Right lobe of liver (tissue), 4 donors: ENCODE results near the gene MAP7.

Experiments
- POLR2A ChIP-seq: fragments of 450-650 bp; IDR thresholded peaks from one replicate; pipeline ENCODE4 v1.6.1; 2017; ENCODE audit warnings: antibody characterized with exemption, mild to moderate bottlenecking
- TF ChIP-seq, protein P1 (sequence below), 4 donors: fragments of 200-600 bp in 3 of 4; fragments of 450-650 bp in 1 of 4; IDR thresholded peaks; one replicate each; pipeline versions ENCODE4 v1.5.1 to v1.8.0; 2016 to 2022; ENCODE audit warnings: antibody characterized with exemption in 4 of 4, mild to moderate bottlenecking in 2 of 4
- donor health status: DM: no; HTN: no; CAD: no.
- donor health status: DM: no; HTN: no; CAD: no.
- donor health status: DM: no; HTN: yes; CAD: no.

DNA sequence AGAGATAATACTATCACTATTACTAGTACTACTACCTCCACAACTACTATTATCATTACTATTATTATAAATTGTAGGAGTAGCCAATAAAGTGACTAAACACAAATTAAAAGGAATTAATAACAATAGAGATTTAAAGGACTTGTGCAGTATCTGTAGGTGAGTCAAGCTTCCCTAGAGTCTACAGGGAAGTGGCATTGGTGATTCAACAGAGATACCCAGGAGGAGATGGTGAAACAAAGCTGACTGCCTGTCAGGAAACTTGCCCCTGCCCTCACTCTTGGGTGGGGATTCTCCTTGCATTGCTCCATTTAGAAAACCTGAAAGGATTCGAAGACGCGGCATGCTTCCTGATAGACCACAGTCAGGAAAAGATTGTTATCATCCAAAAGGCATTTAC lies 237.2 kb downstream of the MAP7 start:
- TF ChIP-seq, protein P1, sequence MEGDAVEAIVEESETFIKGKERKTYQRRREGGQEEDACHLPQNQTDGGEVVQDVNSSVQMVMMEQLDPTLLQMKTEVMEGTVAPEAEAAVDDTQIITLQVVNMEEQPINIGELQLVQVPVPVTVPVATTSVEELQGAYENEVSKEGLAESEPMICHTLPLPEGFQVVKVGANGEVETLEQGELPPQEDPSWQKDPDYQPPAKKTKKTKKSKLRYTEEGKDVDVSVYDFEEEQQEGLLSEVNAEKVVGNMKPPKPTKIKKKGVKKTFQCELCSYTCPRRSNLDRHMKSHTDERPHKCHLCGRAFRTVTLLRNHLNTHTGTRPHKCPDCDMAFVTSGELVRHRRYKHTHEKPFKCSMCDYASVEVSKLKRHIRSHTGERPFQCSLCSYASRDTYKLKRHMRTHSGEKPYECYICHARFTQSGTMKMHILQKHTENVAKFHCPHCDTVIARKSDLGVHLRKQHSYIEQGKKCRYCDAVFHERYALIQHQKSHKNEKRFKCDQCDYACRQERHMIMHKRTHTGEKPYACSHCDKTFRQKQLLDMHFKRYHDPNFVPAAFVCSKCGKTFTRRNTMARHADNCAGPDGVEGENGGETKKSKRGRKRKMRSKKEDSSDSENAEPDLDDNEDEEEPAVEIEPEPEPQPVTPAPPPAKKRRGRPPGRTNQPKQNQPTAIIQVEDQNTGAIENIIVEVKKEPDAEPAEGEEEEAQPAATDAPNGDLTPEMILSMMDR (IDR thresholded peaks at IDR 0.05), result no peak
- TF ChIP-seq POLR2A, result no peak
